ENCODE data around the gene TCEA2. TPM values are rescaled to one million over a fixed set of nuclear protein-coding genes. Genes with fewer than 3 reads are reported as not detected.

Gene TCEA2
- total RNA-seq, 1 donor from 2014 or later = 81.3 TPM

GRCh38 chr20:64112691-64113443 is 49.9 kb downstream of the TCEA2 start:
- no peak overlapping the region for H3K4me3 Mint-ChIP-seq
- H3K27me3 Mint-ChIP-seq (ENCODE audit: low read depth) = peaks cover 2% of the 10 kb centered on the region
- peak in 1 of 2 experiments; percentile 30 for DNase-seq (ENCODE audit: low spot score in 2 of 2, unreplicated experiment in 2 of 2)
- H3K4me1 Mint-ChIP-seq = no peaks in the 10 kb centered on the region
- TF ChIP-seq CTCF (IDR thresholded peaks at IDR 0.05; ENCODE audit: unreplicated experiment) = no peak
- no peaks in the 10 kb centered on the region for H3K9me3 Mint-ChIP-seq
- no peak overlapping the region for H3K27ac Mint-ChIP-seq
- no peaks in the 10 kb centered on the region for H3K36me3 Mint-ChIP-seq

GRCh38 chr20:64113444-64113775 is 50.4 kb downstream of the TCEA2 start:
- no peaks in the 10 kb centered on the region for H3K36me3 Mint-ChIP-seq
- no peak overlapping the region for H3K27ac Mint-ChIP-seq
- no peaks in the 10 kb centered on the region for H3K4me1 Mint-ChIP-seq
- H3K27me3 Mint-ChIP-seq (ENCODE audit: low read depth) = peaks cover 2% of the 10 kb centered on the region
- no peaks in the 10 kb centered on the region for H3K9me3 Mint-ChIP-seq
- H3K4me3 Mint-ChIP-seq = no peak overlapping the region
- peak in 1 of 2 experiments; percentile 35 for DNase-seq (ENCODE audit: low spot score in 2 of 2, unreplicated experiment in 2 of 2)
- no peak for TF ChIP-seq CTCF (IDR thresholded peaks at IDR 0.05; ENCODE audit: unreplicated experiment)

GRCh38 chr20:64113796-64114355 is 50.9 kb downstream of the TCEA2 start:
- Mint-ChIP-seq H3K9me3 (no peaks in the 10 kb centered on the region), H3K36me3 (no peaks in the 10 kb centered on the region), H3K4me3 (no peak overlapping the region), H3K4me1 (no peaks in the 10 kb centered on the region), H3K27me3 (ENCODE audit: low read depth) (peaks cover 2% of the 10 kb centered on the region), H3K27ac (no peak overlapping the region)
- DNase-seq (ENCODE audit: low spot score in 2 of 2, unreplicated experiment in 2 of 2) = peak in 1 of 2 experiments; percentile 28
- no peak for TF ChIP-seq CTCF (IDR thresholded peaks at IDR 0.05; ENCODE audit: unreplicated experiment)

DNA sequence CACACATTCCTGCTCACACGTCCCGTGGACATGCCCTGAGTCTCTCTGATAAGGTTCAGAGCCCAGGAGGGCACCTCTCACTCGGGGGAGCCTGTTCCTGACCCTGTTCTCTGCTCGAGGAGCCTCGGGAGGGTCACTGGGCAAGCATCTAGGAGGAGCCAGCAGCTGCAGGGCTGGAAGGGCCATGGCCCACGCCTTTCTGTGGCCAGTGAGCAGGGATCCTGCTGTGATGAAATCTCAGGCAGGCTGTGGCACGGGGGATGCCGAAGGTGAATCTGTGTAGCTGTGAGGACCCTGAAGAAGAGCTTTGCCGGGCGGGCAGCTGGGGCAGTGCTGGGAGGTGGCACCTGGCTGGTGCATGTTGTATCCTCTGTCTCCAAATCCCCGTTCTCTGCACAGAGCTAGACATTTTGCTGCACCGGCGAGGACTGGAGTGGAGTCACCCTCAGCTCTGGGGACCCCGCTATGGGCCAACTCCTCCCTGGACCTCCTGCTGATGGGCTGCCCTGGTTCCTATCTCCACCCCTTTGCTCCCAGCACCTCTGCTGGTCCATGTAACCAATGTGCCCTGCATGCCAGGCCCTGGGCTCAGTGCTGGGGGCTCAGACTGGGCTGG is 51.5 kb downstream of the TCEA2 start:
- H3K27me3 Mint-ChIP-seq (ENCODE audit: low read depth) = peaks cover 2% of the 10 kb centered on the region
- DNase-seq (ENCODE audit: low spot score in 2 of 2, unreplicated experiment in 2 of 2) = peak in 1 of 2 experiments; percentile 34
- H3K27ac Mint-ChIP-seq = no peak overlapping the region

More for the DNA sequence above, 51.5 kb downstream of the TCEA2 start:
- H3K36me3 Mint-ChIP-seq = no peaks in the 10 kb centered on the region
- no peaks in the 10 kb centered on the region for H3K9me3 Mint-ChIP-seq
- no peaks in the 10 kb centered on the region for H3K4me1 Mint-ChIP-seq
- TF ChIP-seq CTCF (IDR thresholded peaks at IDR 0.05; ENCODE audit: unreplicated experiment) = no peak
- H3K4me3 Mint-ChIP-seq = no peak overlapping the region
